ENCODE results near the gene RGS21.

The RGS21 gene

GRCh38 chr1:192407206-192407605, 90.4 kb downstream of the RGS21 start:
- Histone ChIP-seq H3K9ac (no peak overlapping the region), H3K4me2 (no peak overlapping the region), H4K20me1 (no peaks in the 10 kb centered on the region), H3K4me1 (no peaks in the 10 kb centered on the region), H3K36me3 (no peaks in the 10 kb centered on the region), H3K4me3 (no peak overlapping the region), H3K9me3 (no peaks in the 10 kb centered on the region), H3K27ac (no peak overlapping the region), H3K27me3 (no peaks in the 10 kb centered on the region)
- TF ChIP-seq Cebpa-rat (IDR thresholded peaks at IDR 0.05): no peak
